Stimulated activated naive CD4-positive, alpha-beta T cell (primary cell): Measurements from ENCODE around the gene ATF3.

Source experiments
- DNase-seq, 6 experiments: peaks; one replicate each; lab custom pipeline; 2025; lab: John Stamatoyannopoulos, UW

Gene ATF3

DNA sequence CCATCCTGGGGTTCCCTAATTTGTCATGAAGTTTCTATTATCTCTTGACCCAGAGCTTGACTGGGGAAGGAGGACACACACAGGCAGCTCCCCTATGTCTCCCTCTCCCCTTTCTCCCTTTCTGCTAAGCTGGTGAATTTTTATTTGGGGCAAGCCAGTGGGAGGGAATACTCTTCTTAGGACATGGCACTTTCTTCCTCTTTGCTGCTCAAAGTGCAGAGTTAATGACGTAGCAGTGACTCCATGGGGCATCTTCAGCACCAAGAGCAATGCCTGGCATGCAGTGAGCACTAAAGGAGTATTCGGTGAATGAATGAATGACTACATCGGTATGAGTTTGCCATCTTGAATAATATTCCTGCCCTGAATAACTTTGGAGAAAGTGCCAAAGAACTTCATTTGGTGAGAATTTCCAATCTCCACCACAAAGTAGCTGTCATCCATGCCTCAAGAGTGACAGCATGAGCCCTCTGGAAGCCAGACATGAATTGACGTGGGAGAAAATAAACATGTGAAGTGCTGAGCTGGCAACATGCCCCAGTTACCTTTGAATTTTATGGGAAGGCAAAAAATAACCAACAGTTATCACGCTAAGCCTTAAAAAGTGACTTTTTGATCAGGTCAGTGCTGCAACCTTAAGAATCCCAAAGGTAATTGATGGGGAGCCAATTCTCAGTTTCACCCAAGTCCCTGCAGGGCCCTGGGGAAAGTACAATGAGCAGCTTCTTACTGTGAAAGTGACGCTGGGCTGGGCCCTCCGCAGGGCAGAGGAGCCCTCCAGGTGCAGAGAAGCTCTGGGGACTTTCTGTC, 22.1 kb upstream of the ATF3 start:
- no peak for DNase-seq

DNA sequence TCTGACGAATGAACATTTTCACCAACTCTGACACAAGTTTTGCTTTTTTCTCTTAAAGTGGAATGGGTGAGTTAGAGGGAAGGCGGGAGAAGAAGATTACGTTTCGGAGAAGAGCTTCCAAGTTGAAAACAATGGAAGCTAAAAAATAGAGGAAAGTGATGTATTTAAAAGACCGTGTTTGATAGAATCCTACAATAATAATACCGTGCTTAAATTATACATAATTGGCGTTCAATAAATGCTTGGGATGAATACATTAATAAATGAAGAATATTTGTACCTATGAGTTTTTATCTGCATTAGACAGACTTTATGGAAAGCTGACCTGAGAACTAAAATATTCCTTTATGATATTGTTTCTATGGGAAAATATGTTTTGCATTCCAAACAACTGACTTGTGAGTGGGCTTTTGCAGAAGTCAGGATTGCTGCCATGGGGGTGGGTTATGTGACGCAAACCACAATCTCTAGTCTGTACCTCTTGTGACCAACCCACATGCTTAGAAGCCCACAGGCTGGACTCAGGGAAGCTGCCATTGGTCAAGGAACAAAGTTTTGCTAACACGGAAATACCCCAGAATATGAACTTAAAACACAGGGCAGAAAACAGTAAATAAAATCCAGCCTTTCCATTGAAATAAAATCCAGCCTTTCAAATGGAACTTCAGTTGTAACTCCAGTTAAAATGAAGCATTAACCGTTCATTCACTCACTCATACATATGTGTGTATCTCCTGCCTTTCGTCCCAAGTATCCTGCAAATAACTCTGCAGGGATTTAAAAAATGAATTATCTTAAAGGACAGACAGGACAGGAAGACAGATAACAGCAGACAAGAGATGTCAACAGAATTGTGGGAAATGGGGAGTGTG, 21.3 kb upstream of the ATF3 start:
- no peak for DNase-seq

DNA sequence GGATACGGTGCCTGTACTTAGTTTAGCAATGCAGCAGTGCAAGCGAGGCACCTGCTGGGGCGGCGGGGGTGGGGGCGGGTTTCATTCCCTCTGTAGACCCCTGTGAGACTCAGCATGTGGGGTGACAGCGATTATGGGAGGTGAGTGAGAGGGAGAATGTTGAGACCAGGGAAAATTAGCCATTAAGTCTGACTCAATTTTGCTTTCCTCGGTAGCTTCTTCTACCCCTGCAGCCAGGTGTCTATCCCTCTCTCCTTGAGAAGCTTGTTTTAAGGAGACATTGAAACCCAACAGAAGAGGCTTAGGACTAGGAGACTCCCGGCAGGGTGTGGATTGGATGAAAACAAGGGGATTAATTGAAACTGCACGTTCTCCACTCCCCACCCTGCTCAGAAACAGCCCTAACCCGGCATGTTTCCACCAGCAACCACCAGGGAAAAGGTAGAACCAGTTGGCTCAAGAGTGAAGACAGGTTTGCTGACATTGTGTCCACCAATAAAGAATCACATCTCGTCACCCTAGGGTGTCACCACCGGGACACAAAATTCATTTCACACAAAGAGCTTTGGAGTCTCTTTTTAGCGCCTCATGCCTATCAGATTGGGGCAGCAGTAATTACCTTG, 20.6 kb upstream of the ATF3 start:
- DNase-seq, result no peak

DNA sequence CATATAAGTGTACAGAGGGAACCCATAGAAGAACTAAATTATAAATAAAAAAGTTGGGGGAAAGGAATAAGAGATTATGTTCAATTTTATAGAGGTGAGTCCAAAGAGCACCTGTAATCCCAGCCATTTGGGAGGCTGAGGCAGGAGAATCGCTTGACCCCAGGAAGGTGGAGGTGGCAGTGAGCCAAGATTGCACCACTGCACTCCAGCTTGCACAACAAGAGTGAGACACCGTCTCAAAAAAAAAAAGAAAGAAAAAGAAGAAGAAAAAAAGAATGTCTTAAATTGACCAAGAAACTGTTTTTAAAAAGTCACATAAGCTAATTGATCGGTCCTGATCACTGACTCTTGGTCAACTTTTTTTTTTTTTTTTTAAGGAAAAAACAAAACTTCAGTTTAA, 19.1 kb upstream of the ATF3 start:
- DNase-seq, result no peak

DNA sequence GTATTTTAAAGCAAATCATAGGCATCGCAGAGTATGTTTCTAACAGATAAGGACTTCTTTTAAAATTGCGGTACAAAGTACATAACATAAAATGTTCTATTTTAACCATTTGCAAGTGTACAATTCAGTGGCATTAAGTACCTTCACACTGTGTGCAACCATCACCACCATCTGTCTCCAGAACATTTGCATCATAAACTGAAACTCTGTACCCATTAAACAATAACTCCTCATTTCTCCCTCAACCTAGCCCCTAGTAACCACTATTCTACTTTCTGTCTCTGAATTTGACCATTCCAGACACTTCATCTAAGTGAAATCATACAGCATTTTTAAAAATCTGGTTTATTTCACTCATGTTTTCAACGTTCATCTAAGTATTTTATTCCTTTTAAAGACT, 16.6 kb upstream of the ATF3 start:
- no peak for DNase-seq

DNA sequence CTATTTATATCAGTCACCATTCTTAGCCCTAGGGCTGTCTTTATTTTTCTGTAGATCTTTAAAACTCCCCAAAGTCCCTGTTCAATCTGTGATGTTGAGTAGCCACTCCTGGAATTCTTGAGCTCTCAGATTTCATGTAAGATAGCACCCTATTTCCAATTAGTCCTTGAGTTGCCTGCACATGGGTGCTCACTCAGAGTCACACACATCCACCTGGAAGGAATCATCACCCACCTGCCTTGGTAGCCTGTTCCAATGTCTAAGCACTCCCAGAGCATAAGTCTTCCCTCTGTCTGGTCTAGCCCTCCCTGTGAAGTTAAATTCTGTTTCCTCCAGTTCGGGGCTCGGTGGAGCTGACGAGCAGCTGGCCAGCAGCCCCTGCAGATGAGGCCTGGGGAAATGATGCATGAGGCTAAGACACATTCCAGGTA, 14.7 kb upstream of the ATF3 start:
- no peak for DNase-seq

DNA sequence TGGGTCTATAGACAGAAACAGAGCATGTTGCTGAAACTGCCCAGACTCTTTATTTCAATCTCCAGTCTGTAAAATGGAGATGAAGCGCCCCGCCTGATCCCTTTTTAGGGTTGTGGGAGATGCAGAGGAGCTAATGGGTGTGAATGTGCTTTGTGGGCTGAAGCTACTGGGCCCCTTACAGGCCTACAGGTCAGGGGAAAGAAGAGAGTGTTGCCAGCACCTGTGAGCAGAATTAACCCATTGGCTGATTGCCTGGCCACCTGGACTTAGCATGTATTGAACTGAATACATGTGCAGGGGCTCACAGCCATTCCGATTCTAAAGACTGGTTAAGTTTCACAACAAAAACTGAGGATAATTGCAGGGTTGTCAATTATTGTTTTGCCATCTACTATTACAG, 13.9 kb upstream of the ATF3 start:
- DNase-seq, result no peak

DNA sequence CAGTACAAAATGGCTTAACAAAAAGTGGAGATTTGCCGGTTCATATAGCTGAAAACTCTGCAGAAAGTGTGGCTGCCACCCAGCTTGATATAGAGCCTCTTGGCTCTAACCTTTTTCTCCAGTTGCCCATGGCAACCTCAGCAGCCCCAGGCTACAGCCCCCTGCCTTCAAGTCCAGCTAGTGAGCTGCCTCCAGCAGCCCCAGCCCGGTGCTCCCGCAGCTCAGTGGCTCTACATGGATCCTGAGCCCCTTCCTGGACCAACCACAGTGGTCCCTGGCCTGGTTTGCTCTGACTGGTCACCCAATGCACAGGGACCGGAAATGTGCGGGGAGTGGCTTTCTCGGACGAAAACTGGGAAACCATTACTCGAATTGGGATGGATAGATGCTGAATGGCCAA, 13.3 kb upstream of the ATF3 start:
- no peak for DNase-seq

DNA sequence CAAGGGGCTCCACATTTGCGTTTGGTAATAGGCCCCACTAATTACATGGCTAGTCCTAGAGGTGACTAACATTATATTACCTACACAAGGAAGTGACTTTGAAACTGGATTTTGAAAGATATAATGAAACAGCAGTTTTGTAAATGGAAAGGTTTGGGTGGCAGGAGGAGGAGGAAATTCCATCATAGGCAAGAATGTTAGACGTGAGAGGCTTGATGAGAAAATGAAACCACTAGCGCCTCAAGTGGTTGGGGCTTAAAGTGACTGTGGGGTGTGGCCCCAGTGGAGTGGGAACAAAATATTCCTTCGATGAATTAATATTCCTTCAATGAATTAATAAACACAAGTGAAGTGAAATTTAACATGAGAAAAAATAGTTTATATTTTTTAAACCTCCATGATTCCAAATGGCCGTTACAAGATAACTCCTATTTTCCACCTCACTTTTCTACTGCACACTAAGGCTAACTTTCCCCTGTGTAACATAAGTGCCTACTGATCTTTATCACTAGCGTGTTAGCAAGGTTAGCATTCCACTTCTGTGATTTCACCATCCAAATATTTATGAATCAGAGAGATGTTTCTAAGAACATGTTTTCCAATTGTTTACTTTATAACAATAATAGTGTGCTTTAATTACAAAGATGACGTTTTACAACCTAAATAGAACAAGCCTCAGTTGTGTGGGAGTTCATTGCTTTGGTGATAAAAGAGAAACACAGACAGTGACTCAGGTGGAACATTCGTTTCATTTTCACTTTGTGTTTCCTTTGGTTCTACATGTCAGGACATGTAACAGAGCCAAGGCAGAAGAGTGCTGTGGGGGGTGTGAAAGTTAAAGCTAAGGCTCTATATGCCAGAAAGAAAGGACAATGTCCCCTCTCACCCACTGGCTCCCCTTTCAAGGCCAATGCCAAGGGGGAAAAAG, 12.5 kb upstream of the ATF3 start:
- peak in 3 of 6 experiments; percentile 43 to 49 (median 45) for DNase-seq

DNA sequence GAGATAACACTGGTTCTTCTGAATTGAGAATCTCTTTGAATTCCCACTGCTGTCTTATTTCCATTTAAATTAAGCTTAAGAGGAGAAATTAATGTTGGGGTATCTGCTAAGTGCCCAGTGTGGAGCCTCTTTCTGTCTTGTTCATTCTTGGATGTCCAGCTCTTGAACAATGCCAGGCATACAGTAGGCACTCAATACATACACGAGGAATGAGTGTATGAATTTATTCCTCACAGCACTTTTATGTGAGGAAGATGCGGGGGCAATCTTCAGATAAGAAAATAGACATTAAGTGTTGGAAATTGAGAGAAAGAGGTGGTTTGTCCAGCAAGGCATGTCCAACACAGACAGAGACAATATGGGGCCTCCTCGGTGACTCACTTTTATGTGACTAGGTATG, 11.8 kb upstream of the ATF3 start:
- DNase-seq, result no peak

DNA sequence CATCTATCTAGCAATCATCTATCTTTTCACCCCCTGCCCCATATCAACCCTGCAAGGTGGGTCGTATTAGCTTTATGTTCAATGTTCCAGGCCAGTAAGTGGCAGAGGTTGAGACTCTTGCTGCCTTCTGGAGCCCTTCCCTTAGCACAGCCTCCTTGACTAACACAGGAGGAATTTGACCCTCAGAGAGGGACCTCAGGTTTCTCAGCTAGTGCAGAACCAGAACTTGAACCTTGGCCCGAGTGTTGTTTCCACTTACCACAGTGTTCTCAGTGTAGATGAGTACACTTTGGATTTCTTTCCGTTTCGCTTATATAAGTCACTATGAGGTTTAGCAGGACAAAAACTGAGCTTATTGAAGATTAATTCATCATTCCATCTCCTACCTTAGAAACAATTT, 11.1 kb upstream of the ATF3 start:
- no peak for DNase-seq

DNA sequence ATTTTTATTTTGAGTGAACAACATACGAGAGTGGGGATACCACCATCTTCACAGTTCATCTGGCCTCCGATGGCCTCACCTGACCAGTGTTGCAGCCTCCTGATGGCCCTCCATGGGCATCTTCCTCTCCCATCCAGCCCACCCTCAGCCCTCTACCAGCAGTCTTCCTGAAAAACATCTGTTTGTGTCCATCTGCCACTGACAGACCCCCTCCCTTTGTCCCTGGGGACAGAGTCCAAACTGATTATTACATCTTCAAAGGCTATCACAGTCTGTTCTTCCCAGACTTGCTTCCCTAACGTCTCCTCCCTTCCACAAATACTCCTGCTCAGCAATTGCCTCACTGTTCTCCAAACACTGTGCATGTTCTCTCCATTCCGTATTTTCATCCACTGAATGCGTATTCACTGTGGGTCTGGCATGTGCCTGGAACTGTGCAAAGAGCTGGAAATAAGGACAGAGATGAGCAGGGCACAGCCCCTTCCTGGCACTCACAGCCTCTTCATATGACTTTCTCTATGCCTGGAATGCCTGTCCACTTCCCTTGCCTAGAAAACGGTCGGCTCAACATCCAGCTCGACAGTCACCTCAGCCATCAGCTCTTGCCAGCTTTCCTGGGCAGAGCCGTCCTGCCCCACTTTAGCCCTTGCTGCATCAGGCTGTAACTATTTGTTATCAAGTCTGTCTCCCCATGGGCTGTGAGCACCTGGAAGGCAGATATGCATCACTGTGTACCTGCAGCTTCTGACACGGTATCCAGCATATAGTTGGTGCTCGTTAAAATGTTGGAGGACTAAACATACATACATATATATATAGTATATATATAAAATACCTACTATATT, 8.3 kb upstream of the ATF3 start:
- DNase-seq, result no peak

DNA sequence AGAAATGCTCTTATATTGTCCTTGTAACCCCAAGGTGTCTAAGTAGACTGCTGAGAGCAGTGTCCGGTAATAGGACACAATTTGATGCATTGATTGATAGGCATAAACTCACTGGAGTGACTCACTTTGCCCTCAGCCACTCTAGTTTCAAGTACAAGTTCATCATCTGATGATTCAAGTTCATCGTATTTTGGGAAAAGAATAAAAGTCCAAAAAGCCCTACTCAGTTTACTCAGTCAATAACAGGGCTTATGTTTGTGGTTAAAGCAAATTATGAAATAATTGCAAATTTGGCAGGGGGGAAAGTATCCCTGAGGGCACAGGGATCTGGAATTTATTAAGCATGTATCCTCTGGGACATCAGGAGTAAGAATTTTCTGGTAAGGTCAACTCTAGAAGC, 7.6 kb upstream of the ATF3 start:
- no peak for DNase-seq

DNA sequence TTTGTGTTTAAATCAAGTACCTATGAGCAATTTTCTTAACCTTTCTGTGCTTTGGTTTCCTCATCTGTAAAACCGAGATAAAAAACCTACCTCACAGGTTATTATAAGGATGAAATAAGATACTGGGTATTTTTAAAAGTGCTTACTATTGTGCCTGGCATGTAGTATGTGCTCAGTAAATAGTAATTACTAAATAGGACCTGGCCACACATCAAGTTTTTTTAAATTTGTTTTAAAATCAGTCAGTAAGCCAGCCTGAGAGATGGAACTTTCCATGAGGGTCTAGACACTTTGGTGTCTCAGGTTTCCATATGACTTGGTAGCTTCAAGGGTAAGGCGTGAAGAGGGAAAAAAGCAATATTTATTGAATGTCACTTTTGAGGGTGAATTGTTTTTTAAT, 7.0 kb upstream of the ATF3 start:
- DNase-seq, result no peak

DNA sequence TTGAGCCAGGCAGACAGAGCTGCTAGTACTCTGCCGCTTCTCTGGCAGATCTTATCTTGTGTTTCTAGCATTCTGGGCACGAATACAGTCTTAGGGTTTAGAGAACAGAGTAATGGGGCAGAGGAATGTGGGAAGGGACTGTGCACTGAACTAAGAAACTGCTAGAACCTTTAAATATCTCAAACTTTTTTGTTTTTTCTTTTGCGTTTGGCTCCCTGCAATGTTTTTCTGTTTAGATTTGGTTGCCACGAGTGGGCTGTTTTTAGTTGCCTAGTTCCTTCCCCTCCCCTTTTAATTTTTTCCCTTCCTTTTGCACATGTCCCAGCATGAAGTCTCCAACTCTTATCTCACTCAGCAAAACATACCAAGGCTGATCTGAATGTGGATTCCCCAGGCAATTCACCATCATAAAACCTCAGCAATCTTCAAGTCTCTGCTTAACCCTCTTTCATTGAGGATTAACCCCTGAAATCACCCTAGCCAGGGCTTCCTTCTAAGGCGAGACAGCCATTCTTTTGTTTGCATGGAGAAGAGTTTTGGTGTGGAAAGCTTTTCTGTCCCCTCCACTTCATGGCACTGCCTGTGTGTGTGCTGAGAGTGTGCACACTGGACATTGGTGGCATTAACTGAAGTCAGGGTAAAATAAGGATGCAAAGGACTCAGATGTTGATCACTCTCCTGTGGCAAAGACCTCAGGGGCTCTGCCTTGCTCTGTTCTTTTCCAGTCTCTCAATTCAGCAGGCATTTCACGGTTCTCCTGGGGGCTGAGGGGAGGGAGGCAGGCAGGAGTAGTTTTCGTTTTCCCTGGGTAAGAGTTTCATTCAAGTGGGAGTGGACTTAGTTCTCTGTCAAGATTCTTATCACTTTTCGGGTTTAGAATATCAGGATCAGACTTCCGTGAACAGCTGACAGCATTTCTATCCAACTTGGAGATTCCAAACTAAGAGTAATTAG, 2.8 kb upstream of the ATF3 start:
- no peak for DNase-seq

DNA sequence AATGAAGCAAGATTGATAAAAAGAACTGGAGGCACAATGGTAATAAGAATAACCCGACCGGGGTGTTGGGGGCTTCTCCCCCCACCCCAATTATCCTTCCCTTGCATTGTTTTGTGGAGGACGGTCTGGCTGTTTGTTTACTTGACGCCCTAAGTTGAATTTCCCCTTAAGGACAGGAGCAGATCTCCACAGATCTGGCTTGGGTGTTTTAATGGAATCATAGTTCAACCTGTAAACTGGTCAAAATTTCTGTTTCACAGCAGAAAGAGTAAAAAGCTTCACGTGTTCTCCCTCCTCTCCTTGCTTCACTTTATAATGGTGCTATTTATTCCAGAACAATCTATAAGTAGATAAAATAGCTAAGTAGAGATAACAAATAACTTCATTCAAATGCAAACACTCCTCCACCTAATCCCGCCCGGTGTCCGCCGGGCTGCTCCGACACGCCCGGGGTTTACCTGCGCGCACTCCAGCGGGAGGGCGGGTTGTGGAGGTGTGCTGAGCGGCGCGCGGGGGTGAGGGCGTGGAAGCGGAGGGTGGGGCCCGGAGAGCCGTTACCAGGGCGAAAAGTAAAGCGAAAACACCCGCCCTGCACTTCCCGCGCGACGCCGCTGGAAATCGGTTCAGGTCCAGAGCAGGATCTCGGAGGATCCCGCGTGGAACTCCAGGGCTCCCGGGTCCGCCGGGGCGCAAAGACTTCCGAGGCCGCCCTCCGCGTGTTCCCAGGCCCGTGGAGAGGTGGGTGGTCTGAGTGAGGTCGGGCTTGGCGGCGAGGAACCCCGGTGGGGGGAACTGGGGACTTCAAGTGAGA, 2.0 kb upstream of the ATF3 start:
- DNase-seq, result peak; percentile 17 to 63 (median 36)

DNA sequence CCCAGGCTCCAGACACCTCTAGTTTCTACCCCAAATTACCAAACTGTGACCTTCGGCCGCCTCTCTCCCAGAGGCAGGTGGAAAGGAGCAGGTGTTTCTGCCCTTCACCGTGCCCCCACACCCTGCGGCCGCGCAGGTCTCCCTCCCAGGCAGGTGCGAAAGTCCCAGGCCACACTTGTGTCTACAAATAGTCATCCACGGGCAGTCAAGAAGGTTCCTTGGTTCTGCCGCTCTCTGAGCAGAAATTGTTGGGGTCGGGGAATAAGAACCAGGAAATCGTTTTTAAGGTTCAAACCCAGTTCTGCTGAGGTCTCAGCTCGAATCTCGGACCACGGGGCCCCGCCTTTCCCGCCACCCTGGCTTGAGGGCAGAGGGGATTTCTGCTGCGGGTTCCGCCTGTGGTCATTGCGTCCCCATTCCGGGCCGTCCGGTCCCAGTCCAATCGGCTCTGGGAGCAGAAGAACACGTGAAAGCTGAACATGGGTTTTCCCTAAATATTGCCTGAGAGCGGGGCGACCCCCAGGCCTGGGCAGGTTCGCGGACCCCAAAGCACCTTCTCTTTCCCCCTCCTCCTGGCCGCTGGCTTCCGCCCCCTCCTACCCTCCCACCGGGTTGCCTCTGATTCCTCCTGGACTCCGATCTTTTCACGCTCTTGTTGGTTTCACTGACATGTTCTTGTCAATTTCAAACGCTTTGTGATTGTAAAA, 1.2 kb upstream of the ATF3 start:
- DNase-seq, result peak in 4 of 6 experiments; percentile 4 to 64 (median 39)

DNA sequence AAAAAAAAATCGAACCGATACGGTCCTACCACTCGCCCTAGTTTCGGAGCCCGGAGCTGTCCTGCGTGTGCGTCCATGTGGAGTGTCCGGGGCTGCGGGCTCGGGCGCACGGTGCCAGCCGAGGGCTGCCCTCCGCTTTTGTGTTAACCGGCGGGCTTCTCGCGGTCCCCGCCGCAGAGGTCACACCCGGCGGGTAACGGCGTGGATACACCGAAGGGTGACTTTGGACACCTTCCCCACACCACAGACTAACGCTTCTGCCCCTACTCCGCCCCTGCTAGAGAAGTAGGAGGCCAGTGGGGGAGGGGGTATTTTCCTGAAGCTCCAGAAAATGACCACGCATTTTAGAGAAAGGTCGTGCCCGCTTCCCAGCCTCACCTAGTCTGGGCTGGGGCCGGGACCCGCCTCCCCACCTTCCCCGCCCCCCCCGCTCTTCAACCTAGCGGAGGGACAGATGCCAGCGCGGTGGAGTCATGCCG, 609 bp upstream of the ATF3 start:
- DNase-seq, result peak in 1 of 6 experiments; percentile 20
